ENCODE results near the gene GUCA2B.

- TF ChIP-seq CTCF (conservative IDR thresholded peaks at IDR 0.05; ENCODE audit: low read depth, low read length) (no peak), MAFK (IDR thresholded peaks at IDR 0.05; ENCODE audit: low read depth, low read length) (no peak), POLR2A (IDR thresholded peaks at IDR 0.05; ENCODE audit: low read depth, low read length) (no peak), RCOR1 (IDR thresholded peaks at IDR 0.05; ENCODE audit: insufficient replicate concordance, low read length) (no peak), BHLHE40 (IDR thresholded peaks at IDR 0.05; ENCODE audit: low read depth, low read length) (no peak)
Measured at GRCh38 chr1:42139444-42139843, 13.8 kb upstream of the GUCA2B start.

Data from IMR-90 (cell line).